22Rv1 (cell line): ENCODE results near the gene PRR30.

ENCODE experiments used
- ZFX ChIP-seq: fragments of 450-650 bp; IDR thresholded peaks from 2 replicates; pipeline ENCODE4 v1.6.1; 2017; ENCODE audit warnings: antibody characterized with exemption, borderline replicate concordance
- TF ChIP-seq, protein P1 (sequence below): fragments of 450-650 bp; IDR thresholded peaks from 2 replicates; pipeline ENCODE4 v1.5.1; 2017; ENCODE audit warnings: mild to moderate bottlenecking

DNA sequence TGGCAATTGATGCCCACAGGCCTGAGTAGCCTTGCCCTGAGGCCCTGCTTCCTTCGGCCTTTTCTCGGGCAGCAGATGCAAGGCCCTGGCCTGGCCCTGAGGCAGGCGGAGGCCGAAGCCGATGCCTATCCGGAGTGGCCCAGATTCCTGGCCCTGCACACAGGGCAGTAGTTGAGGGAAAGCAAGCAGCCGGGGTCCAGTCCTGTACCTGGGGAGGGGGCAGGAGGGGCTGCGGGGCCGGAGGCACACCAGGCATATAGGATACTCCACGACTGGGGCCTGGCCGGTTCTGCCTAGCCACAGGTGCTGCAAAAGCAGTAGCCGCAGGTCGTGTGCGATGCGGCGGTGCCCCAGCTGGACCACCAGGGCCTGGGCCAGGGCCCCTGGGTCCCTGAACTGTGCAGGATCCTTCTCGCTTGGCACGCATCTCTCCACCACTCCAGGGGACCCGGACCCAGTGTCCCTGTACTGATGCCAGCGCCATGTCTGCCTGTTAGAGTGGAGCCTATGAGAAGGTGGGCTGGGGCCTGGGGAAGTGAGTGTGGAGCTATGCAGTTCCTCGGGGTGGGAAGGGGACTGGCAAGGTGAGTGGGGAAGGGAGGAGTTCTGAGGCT is 1.8 kb downstream of the PRR30 start:
- TF ChIP-seq, protein P1, sequence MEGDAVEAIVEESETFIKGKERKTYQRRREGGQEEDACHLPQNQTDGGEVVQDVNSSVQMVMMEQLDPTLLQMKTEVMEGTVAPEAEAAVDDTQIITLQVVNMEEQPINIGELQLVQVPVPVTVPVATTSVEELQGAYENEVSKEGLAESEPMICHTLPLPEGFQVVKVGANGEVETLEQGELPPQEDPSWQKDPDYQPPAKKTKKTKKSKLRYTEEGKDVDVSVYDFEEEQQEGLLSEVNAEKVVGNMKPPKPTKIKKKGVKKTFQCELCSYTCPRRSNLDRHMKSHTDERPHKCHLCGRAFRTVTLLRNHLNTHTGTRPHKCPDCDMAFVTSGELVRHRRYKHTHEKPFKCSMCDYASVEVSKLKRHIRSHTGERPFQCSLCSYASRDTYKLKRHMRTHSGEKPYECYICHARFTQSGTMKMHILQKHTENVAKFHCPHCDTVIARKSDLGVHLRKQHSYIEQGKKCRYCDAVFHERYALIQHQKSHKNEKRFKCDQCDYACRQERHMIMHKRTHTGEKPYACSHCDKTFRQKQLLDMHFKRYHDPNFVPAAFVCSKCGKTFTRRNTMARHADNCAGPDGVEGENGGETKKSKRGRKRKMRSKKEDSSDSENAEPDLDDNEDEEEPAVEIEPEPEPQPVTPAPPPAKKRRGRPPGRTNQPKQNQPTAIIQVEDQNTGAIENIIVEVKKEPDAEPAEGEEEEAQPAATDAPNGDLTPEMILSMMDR: no peak
- no peak for TF ChIP-seq ZFX
